Daoy (cell line): ENCODE measurements around the gene PTPRN2. TPM values are rescaled to one million over a fixed set of nuclear protein-coding genes. Genes with fewer than 3 reads are reported as not detected.
"Not testable (repeated sequence)": the region's sequence is repeated elsewhere in the genome, so short reads cannot be mapped to it uniquely, and the experiment has no call there.

Experiments
- DNase-seq: peaks from one replicate; pipeline ENCODE4 v3.0.0-alpha.2; 2015; ENCODE audit warnings: low read depth
- total RNA-seq: library from RNA; depleted of rRNA; stranded (reverse); fragments of >200 nt; shearing (Covaris generic); gene quantifications from 2 replicates; pipeline ENCODE4 v1.2.3, GENCODE V29; 2014

Gene PTPRN2
- total RNA-seq, 1 experiment from 2014 or later: 8.3 TPM

GRCh38 chr7:158532093-158532627, 55.5 kb downstream of the PTPRN2 start:
- DNase-seq: no peak

- DNase-seq: no peak
Measured at GRCh38 chr7:158531661-158532060, 56.0 kb downstream of the PTPRN2 start.

- no peak for DNase-seq
Measured at GRCh38 chr7:158530800-158531609, 56.6 kb downstream of the PTPRN2 start.

GRCh38 chr7:158529181-158530096, 58.2 kb downstream of the PTPRN2 start:
- DNase-seq: no peak

- DNase-seq: no peak
Measured at GRCh38 chr7:158527915-158528502, 59.6 kb downstream of the PTPRN2 start.

GRCh38 chr7:158527495-158527894, 60.1 kb downstream of the PTPRN2 start:
- DNase-seq: no peak

- no peak for DNase-seq
Measured at GRCh38 chr7:158527038-158527437, 60.6 kb downstream of the PTPRN2 start.

GRCh38 chr7:158526531-158526930, 61.1 kb downstream of the PTPRN2 start:
- no peak for DNase-seq

- DNase-seq: no peak
Measured at GRCh38 chr7:158525648-158526484, 61.8 kb downstream of the PTPRN2 start.

GRCh38 chr7:158524749-158525635, 62.6 kb downstream of the PTPRN2 start:
- no peak for DNase-seq

- DNase-seq: peak; percentile 53
Measured at GRCh38 chr7:158524286-158524685, 63.3 kb downstream of the PTPRN2 start.

GRCh38 chr7:158523877-158524276, 63.7 kb downstream of the PTPRN2 start:
- not testable (repeated sequence) for DNase-seq

GRCh38 chr7:158523165-158523856, 64.3 kb downstream of the PTPRN2 start:
- DNase-seq: not testable (repeated sequence)

- DNase-seq: not testable (repeated sequence)
Measured at GRCh38 chr7:158521795-158522194, 65.8 kb downstream of the PTPRN2 start.

GRCh38 chr7:158520825-158521224, 66.8 kb downstream of the PTPRN2 start:
- DNase-seq: no peak

GRCh38 chr7:158519633-158520174, 67.9 kb downstream of the PTPRN2 start:
- no peak for DNase-seq

GRCh38 chr7:158518980-158519632, 68.5 kb downstream of the PTPRN2 start:
- no peak for DNase-seq

GRCh38 chr7:158517571-158517970, 70.1 kb downstream of the PTPRN2 start:
- DNase-seq: no peak

GRCh38 chr7:158517072-158517471, 70.6 kb downstream of the PTPRN2 start:
- no peak for DNase-seq
